Fibroblast of villous mesenchyme (primary cell): ENCODE results near the gene PRAMEF20. TPM values are rescaled to one million over a fixed set of nuclear protein-coding genes. Genes with fewer than 3 reads are reported as not detected.
"Not testable (repeated sequence)": the region's sequence is repeated elsewhere in the genome, so short reads cannot be mapped to it uniquely, and the experiment has no call there.

Experiments
- DNase-seq: peaks from one replicate; pipeline ENCODE4 v3.0.0-alpha.2; 2010; ENCODE audit warnings: low read depth
- H3K4me3 ChIP-seq: 2 replicates; pipeline ENCODE4 v1.5.1; 2011; ENCODE audit warnings: low read depth, mild to moderate bottlenecking, low read length
- CTCF ChIP-seq: IDR thresholded peaks from 2 replicates; pipeline ENCODE4 v1.5.1; 2012; ENCODE audit warnings: low read depth, mild to moderate bottlenecking, low read length; ENCODE audit not compliant: insufficient read depth
- total RNA-seq: library from RNA; depleted of rRNA; stranded (reverse); fragments of >200 nt; gene quantifications from 2 replicates; pipeline ENCODE4 v1.2.3, GENCODE V29; 2012

PRAMEF20 gene
- total RNA-seq, 1 donor = not detected

GRCh38 chr1:13432251-13432650 lies 22.0 kb downstream of the PRAMEF20 start:
- no peak overlapping the region for H3K4me3 ChIP-seq
- DNase-seq = no peak
- no peak for TF ChIP-seq CTCF

- not testable (repeated sequence) for DNase-seq, H3K4me3 ChIP-seq
Measured at GRCh38 chr1:13433694-13434358, 23.6 kb downstream of the PRAMEF20 start.

DNA sequence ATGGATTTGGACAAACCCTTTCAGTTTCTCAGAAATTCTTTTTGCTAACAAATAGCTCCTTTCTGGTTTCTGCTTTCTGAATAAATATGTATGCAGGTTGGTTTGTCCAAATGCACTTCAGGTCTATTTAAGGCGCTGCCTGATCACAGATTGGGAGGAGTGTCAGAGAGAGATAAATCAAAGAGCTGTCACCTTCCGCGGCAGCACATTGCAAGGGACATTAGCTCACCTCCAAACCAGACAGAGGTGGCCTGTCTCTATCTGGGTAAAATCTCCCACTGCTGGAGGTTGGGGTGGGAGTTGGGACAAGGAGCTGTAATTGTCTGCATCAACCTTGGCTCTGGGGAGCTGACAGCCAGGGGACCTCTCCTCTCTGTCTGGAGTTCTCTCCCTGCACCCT lies 25.2 kb downstream of the PRAMEF20 start:
- no peak overlapping the region for H3K4me3 ChIP-seq
- DNase-seq = no peak
- TF ChIP-seq CTCF = no peak

DNA sequence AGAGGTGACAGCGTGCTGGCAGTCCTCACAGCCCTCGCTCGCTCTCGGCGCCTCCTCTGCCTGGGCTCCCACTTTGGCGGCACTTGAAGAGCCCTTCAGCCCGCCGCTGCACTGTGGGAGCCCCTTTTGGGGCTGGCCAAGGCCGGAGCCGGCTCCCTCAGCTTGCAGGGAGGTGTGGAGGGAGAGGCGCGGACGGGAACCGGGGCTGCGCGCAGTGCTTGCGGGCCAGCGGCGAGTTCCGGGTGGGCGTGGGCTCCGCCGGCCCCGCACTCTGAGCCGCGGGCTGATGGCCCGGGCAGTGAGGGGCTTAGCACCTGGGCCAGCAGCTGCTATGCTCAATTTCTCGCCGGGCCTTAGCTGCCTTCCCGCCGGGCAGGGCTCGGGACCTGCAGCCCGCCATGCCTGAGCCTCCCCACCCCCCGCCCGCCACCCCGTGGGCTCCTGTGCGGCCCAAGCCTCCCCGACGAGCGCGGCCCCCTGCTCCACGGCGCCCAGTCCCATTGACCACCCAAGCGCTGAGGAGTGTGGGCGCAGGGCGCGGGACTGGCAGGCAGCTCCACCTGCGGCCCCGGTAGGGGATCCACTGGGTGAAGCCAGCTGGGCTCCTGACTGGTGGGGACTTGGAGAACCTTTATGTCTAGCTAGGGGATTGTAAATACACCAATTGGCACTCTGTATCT lies 29.0 kb downstream of the PRAMEF20 start:
- not testable (repeated sequence) for H3K4me3 ChIP-seq, DNase-seq

GRCh38 chr1:13443335-13443979 lies 33.2 kb downstream of the PRAMEF20 start:
- DNase-seq = no peak
- no peak overlapping the region for H3K4me3 ChIP-seq
- no peak for TF ChIP-seq CTCF

GRCh38 chr1:13450204-13450603 lies 40.0 kb downstream of the PRAMEF20 start:
- DNase-seq = no peak
- H3K4me3 ChIP-seq = no peak overlapping the region
- TF ChIP-seq CTCF = no peak

GRCh38 chr1:13451399-13451965 lies 41.2 kb downstream of the PRAMEF20 start:
- peak; percentile 1 for DNase-seq
- no peak overlapping the region for H3K4me3 ChIP-seq
- no peak for TF ChIP-seq CTCF
